ENCODE measurements around the gene ABLIM3. TPM values are rescaled to one million over a fixed set of nuclear protein-coding genes. Genes with fewer than 3 reads are reported as not detected.

ABLIM3 gene
- total and polyA plus RNA-seq, 2 of the 13 experiments (the other 11 are each of a cell fraction or from before 2014, with no cell fraction given) = 0.53 to 6.3 TPM

GRCh38 chr5:149141224-149141956 is at the start of gene ABLIM3 (continued):
- TF ChIP-seq ZBTB43 (CRISPR knock-in tag; conservative IDR thresholded peaks at IDR 0.05) (peak; percentile 61; the same call in 1 of the 2 replicates), SOX5 (CRISPR knock-in tag; IDR thresholded peaks at IDR 0.05; ENCODE audit: borderline replicate concordance) (peak; percentile 27; the same call in 1 of the 2 replicates), HMGA1 (CRISPR knock-in tag; conservative IDR thresholded peaks at IDR 0.05) (no peak), ZBTB7B (CRISPR knock-in tag; IDR thresholded peaks at IDR 0.05) (0 out of 2 replicates have a peak, but pooled peaks have one; percentile 58), HOXA3 (CRISPR knock-in tag; IDR thresholded peaks at IDR 0.05) (peak; percentile 68), TCF12 (IDR thresholded peaks at IDR 0.05) (no peak), TCF12 (CRISPR knock-in tag; IDR thresholded peaks at IDR 0.05) (no peak), ZNF343 (CRISPR knock-in tag; IDR thresholded peaks at IDR 0.05) (0 out of 2 replicates have a peak, but pooled peaks have one; percentile 33), SIN3A (IDR thresholded peaks at IDR 0.05; ENCODE audit: borderline replicate concordance, low read depth, low read length) (peak; percentile 45; the same call in 1 of the 2 replicates), NR3C1 (CRISPR knock-in tag; IDR thresholded peaks at IDR 0.05) (no peak), ZHX2 (IDR thresholded peaks at IDR 0.05; ENCODE audit: low read depth) (no peak), ZHX2 (CRISPR knock-in tag; IDR thresholded peaks at IDR 0.05; ENCODE audit: borderline replicate concordance) (no peak), RARA (CRISPR knock-in tag; IDR thresholded peaks at IDR 0.05) (0 out of 2 replicates have a peak, but pooled peaks have one; percentile 9), MIXL1 (CRISPR knock-in tag; IDR thresholded peaks at IDR 0.05) (0 out of 2 replicates have a peak, but pooled peaks have one; percentile 44), ZSCAN20 (CRISPR knock-in tag; IDR thresholded peaks at IDR 0.05; ENCODE audit: borderline replicate concordance) (peak; percentile 50; the same call in 1 of the 2 replicates), SATB2 (CRISPR knock-in tag; IDR thresholded peaks at IDR 0.05) (no peak; the same call in 1 of the 2 replicates), RNF2 (conservative IDR thresholded peaks at IDR 0.05; ENCODE audit: low read depth) (peak; percentile 68; the same call in 1 of the 2 replicates), YEATS4 (CRISPR knock-in tag; IDR thresholded peaks at IDR 0.05; ENCODE audit: borderline replicate concordance) (peak; percentile 31; the same call in 1 of the 2 replicates), HINFP (CRISPR knock-in tag; IDR thresholded peaks at IDR 0.05; ENCODE audit: low read depth) (0 out of 2 replicates have a peak, but pooled peaks have one; percentile 38), MAF1 (CRISPR knock-in tag; IDR thresholded peaks at IDR 0.05; ENCODE audit: borderline replicate concordance) (no peak), TFDP2 (CRISPR knock-in tag; IDR thresholded peaks at IDR 0.05) (peak; percentile 65)
